IMR-90 (cell line): Measurements from ENCODE around the gene TSPAN17. TPM values are rescaled to one million over a fixed set of nuclear protein-coding genes. Genes with fewer than 3 reads are reported as not detected.

ENCODE experiments used
- ATAC-seq: fragments of 200-7000 bp; cut with Tn5 transposase; 2 replicates; pipeline ENCODE4 v1.9.1; 2020; ENCODE audit warnings: low read depth, mild to moderate bottlenecking, moderate library complexity
- BruUV-seq: library from RNA; stranded (reverse); fragments of 400-500 nt; replicated peaks from 2 replicates; lab custom pipeline; 2021; lab: Mats Ljungman, UMichigan
- CTCF ChIA-PET: fragments of 300-600 bp; formaldehyde crosslinking; extraction: SDS; loops from one replicate; lab custom pipeline; 2021; ENCODE audit warnings: antibody characterized with exemption; lab: Yijun Ruan, JAX
- POLR2A ChIA-PET: fragments of 300-600 bp; sonication (Branson Sonifier 250); formaldehyde crosslinking; loops from one replicate; lab custom pipeline; 2022; ENCODE audit warnings: antibody characterized with exemption; ENCODE audit not compliant: unreplicated experiment; lab: Charles Lee
- DNase-seq: peaks from one replicate; pipeline ENCODE4 v3.0.0; 2013
- H2AFZ ChIP-seq: replicated peaks from 2 replicates; pipeline ENCODE3; 2013; ENCODE audit warnings: low read length, mild to moderate bottlenecking; ENCODE audit not compliant: poor library complexity
- H2AK5ac ChIP-seq: 2 replicates; pipeline ENCODE4 v1.6.1; 2013; ENCODE audit warnings: low read depth, low read length, inconsistent platforms
- H2AK9ac ChIP-seq: replicated peaks from 2 replicates; pipeline ENCODE3; 2013; ENCODE audit warnings: mild to moderate bottlenecking, low read depth, low read length, moderate library complexity; ENCODE audit not compliant: poor library complexity
- H2BK120ac ChIP-seq: 2 replicates; pipeline ENCODE4 v1.6.1; 2013; ENCODE audit warnings: low read depth, low read length, inconsistent platforms
- H2BK15ac ChIP-seq: 3 replicates; pipeline ENCODE4 v1.6.1; 2013; ENCODE audit warnings: low read depth, low read length, inconsistent platforms
- H2BK20ac ChIP-seq: 2 replicates; pipeline ENCODE4 v1.6.1; 2013; ENCODE audit warnings: low read depth, mild to moderate bottlenecking, inconsistent platforms, low read length, moderate library complexity
- H2BK5ac ChIP-seq: 2 replicates; pipeline ENCODE4 v1.6.1; 2013; ENCODE audit warnings: mild to moderate bottlenecking, low read depth, low read length, inconsistent platforms; ENCODE audit not compliant: poor library complexity, severe bottlenecking
- H3K14ac ChIP-seq: replicated peaks from 2 replicates; pipeline ENCODE4 v1.6.1; 2013; ENCODE audit warnings: low read depth, low read length, inconsistent platforms
- H3K18ac ChIP-seq: 2 replicates; pipeline ENCODE4 v1.6.1; 2013; ENCODE audit warnings: low read depth, low read length, control low read depth
- H3K23ac ChIP-seq: 2 replicates; pipeline ENCODE4 v1.6.1; 2013; ENCODE audit warnings: low read depth, low read length, inconsistent platforms
- H3K27ac ChIP-seq: 2 replicates; pipeline ENCODE4 v1.5.1; 2013; ENCODE audit warnings: mild to moderate bottlenecking, control low read depth, low read length; ENCODE audit not compliant: insufficient read depth
- H3K27me3 ChIP-seq: 2 replicates; pipeline ENCODE4 v1.6.1; 2013; ENCODE audit warnings: low read length; ENCODE audit not compliant: control insufficient read depth, insufficient read depth
- H3K36me3 ChIP-seq: 2 replicates; pipeline ENCODE4 v1.6.1; 2013; ENCODE audit warnings: low read length, mixed read lengths; ENCODE audit not compliant: control insufficient read depth, insufficient read depth
- H3K4ac ChIP-seq: 2 replicates; pipeline ENCODE4 v1.6.1; 2013; ENCODE audit warnings: low read depth, low read length, inconsistent platforms
- H3K4me1 ChIP-seq: 2 replicates; pipeline ENCODE4 v1.6.1; 2013; ENCODE audit warnings: low read length, mixed read lengths; ENCODE audit not compliant: control insufficient read depth, insufficient read depth
- H3K4me2 ChIP-seq: 2 replicates; pipeline ENCODE4 v1.6.1; 2013; ENCODE audit warnings: low read depth, mild to moderate bottlenecking, control low read depth, low read length, moderate library complexity
- H3K4me3 ChIP-seq: 2 replicates; pipeline ENCODE4 v1.5.1; 2013; ENCODE audit warnings: low read depth, mild to moderate bottlenecking, control low read depth, low read length, moderate library complexity; ENCODE audit not compliant: insufficient read depth
- H3K56ac ChIP-seq: 2 replicates; pipeline ENCODE4 v1.6.1; 2013; ENCODE audit warnings: low read length, inconsistent platforms; ENCODE audit not compliant: insufficient read depth; ENCODE audit errors: extremely low read depth
- H3K79me1 ChIP-seq, 2 experiments: 2 replicates each; pipeline ENCODE4 v1.6.1; 2013; ENCODE audit warnings: low read length in 2 of 2, inconsistent platforms in 1 of 2, low read depth in 1 of 2
- H3K9ac ChIP-seq: 2 replicates; pipeline ENCODE4 v1.6.1; 2013; ENCODE audit warnings: low read depth, low read length, control low read depth
- H3K9me1 ChIP-seq: 2 replicates; pipeline ENCODE4 v1.6.1; 2013; ENCODE audit warnings: low read length, inconsistent platforms; ENCODE audit not compliant: insufficient read depth
- H3K9me3 ChIP-seq: 2 replicates; pipeline ENCODE4 v1.6.1; 2013; ENCODE audit warnings: low read length; ENCODE audit not compliant: control insufficient read depth, insufficient read depth
- H4K20me1 ChIP-seq: 2 replicates; pipeline ENCODE4 v1.6.1; 2013; ENCODE audit warnings: low read length, inconsistent platforms; ENCODE audit not compliant: insufficient read depth
- H4K5ac ChIP-seq: 2 replicates; pipeline ENCODE4 v1.6.1; 2013; ENCODE audit warnings: mild to moderate bottlenecking, low read depth, low read length, control low read depth
- H4K8ac ChIP-seq, 2 experiments: 2 replicates each; pipeline ENCODE4 v1.6.1; 2013; ENCODE audit warnings: low read depth in 2 of 2, low read length in 2 of 2, control low read depth in 1 of 2, inconsistent platforms in 1 of 2
- H4K91ac ChIP-seq: 2 replicates; pipeline ENCODE4 v1.6.1; 2013; ENCODE audit warnings: low read depth, low read length, inconsistent platforms; ENCODE audit not compliant: insufficient read depth
- BHLHE40 ChIP-seq: fragments of 150-350 bp; IDR thresholded peaks from 2 replicates; pipeline ENCODE4 v1.6.1; 2016; ENCODE audit warnings: mild to moderate bottlenecking, low read depth, low read length
- CEBPB ChIP-seq: IDR thresholded peaks from 2 replicates; pipeline ENCODE4 v1.6.1; 2012; ENCODE audit warnings: low read depth, low read length, improper control_type of control experiment
- FOS ChIP-seq: fragments of 150-350 bp; IDR thresholded peaks from 2 replicates; pipeline ENCODE4 v1.6.1; 2016; ENCODE audit warnings: low read depth, low read length
- MXI1 ChIP-seq: IDR thresholded peaks from 2 replicates; pipeline ENCODE4 v1.6.1; 2012; ENCODE audit warnings: low read depth, mild to moderate bottlenecking, low read length, moderate library complexity, borderline replicate concordance
- POLR2A ChIP-seq: IDR thresholded peaks from 2 replicates; pipeline ENCODE4 v1.6.1; 2012; ENCODE audit warnings: mild to moderate bottlenecking, low read depth, low read length
- RFX5 ChIP-seq: IDR thresholded peaks from 2 replicates; pipeline ENCODE4 v1.8.0; 2012; ENCODE audit warnings: low read depth, mild to moderate bottlenecking, low read length, moderate library complexity
- USF2 ChIP-seq: fragments of 150-350 bp; IDR thresholded peaks from 2 replicates; pipeline ENCODE4 v1.6.1; 2017; ENCODE audit warnings: mild to moderate bottlenecking, antibody characterized with exemption, low read length, low read depth
- WGBS, 2 experiments: methylation state at CpG; one replicate each; pipeline versions ENCODE4 v1.1.5 to v1.1.7; 2013; ENCODE audit warnings: missing lambda C conversion rate in 2 of 2; ENCODE audit not compliant: insufficient read length in 1 of 2; ENCODE audit errors: extremely low coverage in 2 of 2; 5-methylcytosine and 5-hydroxymethylcytosine counted together
- dilution Hi-C: fragments of 300-500 bp; cut with HindIII; formaldehyde crosslinking; loops from one replicate; pipeline ENCODE4 v1.14.3; 2018; ENCODE audit warnings: low sequenced_read_pairs; ENCODE audit not compliant: unreplicated experiment
- in situ Hi-C: fragments of 300-500 bp; cut with MboI; formaldehyde crosslinking; loops from 3 replicates; pipeline ENCODE4 v1.14.3; 2019; ENCODE audit warnings: low sequenced_read_pairs, inconsistent platforms, mixed read lengths
- intact Hi-C: fragments of 100-400 bp; cut with micrococcal nuclease; formaldehyde crosslinking; loops from 2 replicates; pipeline ENCODE4 v1.10.0; 2022
- polyA plus RNA-seq, 3 experiments: library from polyadenylated mRNA; depleted of rRNA; stranded (reverse); fragments of >200 nt; gene quantifications; 2 replicates each; pipeline ENCODE4 v1.2.3, GENCODE V29; 2012; ENCODE audit warnings: low replicate concordance in 1 of 3
- total RNA-seq: library from RNA; depleted of rRNA; stranded (reverse); fragments of >200 nt; gene quantifications from 2 replicates; pipeline ENCODE4 v1.2.3, GENCODE V29; 2012

The TSPAN17 gene
- total and polyA plus RNA-seq, 2 of the 4 experiments (the other 2 are of a cell fraction): 34.2 to 41.6 TPM

DNA sequence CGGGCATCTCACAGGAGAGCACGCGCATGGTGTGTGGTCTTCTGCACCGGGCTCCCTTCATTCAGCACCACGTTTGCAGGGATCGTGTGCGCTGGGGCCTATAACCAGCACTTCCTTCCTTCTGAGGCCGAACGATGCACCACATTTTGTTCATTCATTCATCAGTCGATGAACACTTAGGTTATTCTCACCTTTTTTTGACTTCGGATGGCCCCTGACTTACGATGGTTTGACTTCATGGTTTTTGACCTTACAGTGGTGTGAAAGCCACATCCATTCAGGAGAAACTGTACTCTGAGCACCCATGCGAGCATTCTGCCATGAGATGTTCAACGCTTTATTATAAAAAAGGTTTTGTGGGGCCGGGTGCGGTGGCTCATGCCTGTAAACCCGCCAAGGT, 27.5 kb downstream of the TSPAN17 start:
- no TSS peak for BruUV-seq

More for the DNA sequence above, 27.5 kb downstream of the TSPAN17 start:
- in situ Hi-C loops: no loop called here
- H3K4me1 ChIP-seq: no peaks in the 10 kb centered on the region
- no peak overlapping the region for H3K56ac ChIP-seq
- no peak overlapping the region for H3K27ac ChIP-seq
- no peaks in the 10 kb centered on the region for H3K36me3 ChIP-seq
- H3K79me1 ChIP-seq: no peaks in the 10 kb centered on the region
- H2BK5ac ChIP-seq: no peak overlapping the region
- ChIA-PET CTCF (no interaction called here), POLR2A (interaction anchor here (0.7 kb wide), 1 partner anchor 212 kb away, joined by 7 read pairs; no protein-coding TSS in a partner anchor)
- DNase-seq (no peak), ATAC-seq (no peak)
- no peak overlapping the region for H3K4me3 ChIP-seq
- H3K18ac ChIP-seq: no peak overlapping the region
- intact Hi-C loops: no loop called here
- no peak overlapping the region for H4K8ac ChIP-seq
- no peaks in the 10 kb centered on the region for H3K9me3 ChIP-seq
- TF ChIP-seq FOS (no peak), POLR2A (no peak), MXI1 (no peak), BHLHE40 (no peak), USF2 (no peak), CEBPB (no peak), RFX5 (no peak)
- dilution Hi-C loops: no loop called here
- H2BK120ac ChIP-seq: no peak overlapping the region
- WGBS, 2 experiments: 79% methylated on average over 15 of the region's 17 CpGs; no CpG with 5 or more reads in 1 of the 2 experiments
- H2BK15ac ChIP-seq: no peak overlapping the region
- no peak overlapping the region for H4K5ac ChIP-seq
- H2AK9ac ChIP-seq: no peak overlapping the region
- no peak overlapping the region for H3K4ac ChIP-seq
- H4K20me1 ChIP-seq: no peaks in the 10 kb centered on the region
- no peak overlapping the region for H3K4me2 ChIP-seq
- no peak overlapping the region for H3K23ac ChIP-seq
- H2BK20ac ChIP-seq: no peak overlapping the region
- H3K14ac ChIP-seq: no peak overlapping the region
- H2AFZ ChIP-seq: no peak overlapping the region
- H2AK5ac ChIP-seq: no peak overlapping the region
- H3K27me3 ChIP-seq: peaks cover 47% of the 10 kb centered on the region
- H3K9ac ChIP-seq: no peak overlapping the region
- H4K91ac ChIP-seq: no peak overlapping the region
- no peaks in the 10 kb centered on the region for H3K9me1 ChIP-seq
